ENCODE results near the gene NTM. TPM values are rescaled to one million over a fixed set of nuclear protein-coding genes. Genes with fewer than 3 reads are reported as not detected.

Gene NTM
- polyA plus RNA-seq, 1 experiment = 33.6 TPM

- CTCF ChIA-PET = interaction anchor here (1.0 to 1.3 kb wide), 3 partner anchors 11 to 70 kb away, joined by 3 to 6 read pairs (median 4); no protein-coding TSS in a partner anchor
- no peak for DNase-seq (ENCODE audit: low read depth)
- no peaks in the 10 kb centered on the region for H3K36me3 ChIP-seq (ENCODE audit: control insufficient read depth, insufficient read depth, low read length)
- POLR2A ChIA-PET = no interaction called here
- H3K4me3 ChIP-seq (ENCODE audit: low read depth, low read length) = no peak overlapping the region
- no peaks in the 10 kb centered on the region for H3K27me3 ChIP-seq (ENCODE audit: control insufficient read depth, insufficient read depth, low read length)
- TF ChIP-seq CTCF (IDR thresholded peaks at IDR 0.05; ENCODE audit: insufficient read depth, low read depth, low read length) = no peak
These were observed 686.3 kb downstream of the NTM start for GRCh38 chr11:132056689-132057088.

GRCh38 chr11:132057266-132057665 lies 686.9 kb downstream of the NTM start:
- POLR2A ChIA-PET = no interaction called here
- no peak for TF ChIP-seq CTCF (IDR thresholded peaks at IDR 0.05; ENCODE audit: insufficient read depth, low read depth, low read length)
- CTCF ChIA-PET = interaction anchor here (1.0 to 1.3 kb wide), 3 partner anchors 11 to 70 kb away, joined by 3 to 6 read pairs (median 4); no protein-coding TSS in a partner anchor

DNA sequence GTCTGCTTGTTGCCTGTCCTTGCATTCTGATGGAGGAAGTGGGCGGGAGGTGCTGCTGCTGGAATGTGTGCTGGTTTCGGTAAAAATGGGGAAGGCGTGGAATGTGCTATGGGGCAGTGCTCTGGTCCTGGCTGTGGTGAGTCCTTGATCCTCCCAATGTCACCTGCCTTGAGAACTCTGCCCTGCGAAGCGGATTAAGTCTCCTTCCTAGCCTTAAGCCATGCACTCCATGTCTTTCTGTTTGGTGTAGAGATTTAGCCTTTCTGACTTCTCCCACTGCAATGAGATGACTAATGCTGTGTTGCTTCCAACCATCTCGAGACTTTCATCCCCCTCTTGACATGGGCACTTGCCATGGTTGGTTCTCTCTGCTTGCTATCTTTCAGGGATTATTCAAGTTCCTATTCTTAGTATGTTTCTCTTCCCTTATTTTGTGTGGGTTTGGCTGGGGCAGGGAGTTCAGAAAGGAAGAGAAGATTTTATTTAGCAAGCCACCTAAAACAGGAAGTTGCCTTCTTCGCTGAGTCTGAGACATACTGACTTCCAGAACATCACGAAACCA lies 687.9 kb downstream of the NTM start:
- Histone ChIP-seq H3K27me3 (ENCODE audit: control insufficient read depth, insufficient read depth, low read length) (no peaks in the 10 kb centered on the region), H3K36me3 (ENCODE audit: control insufficient read depth, insufficient read depth, low read length) (no peaks in the 10 kb centered on the region), H3K4me3 (ENCODE audit: low read depth, low read length) (no peak overlapping the region)
- no peak for DNase-seq (ENCODE audit: low read depth)
- CTCF ChIA-PET = interaction anchor here (1.3 kb wide), 1 partner anchor 68 kb away, joined by 6 read pairs; no protein-coding TSS in a partner anchor
- no peak for TF ChIP-seq CTCF (IDR thresholded peaks at IDR 0.05; ENCODE audit: insufficient read depth, low read depth, low read length)
- POLR2A ChIA-PET = no interaction called here

More at GRCh38 chr11:132057266-132057665, 686.9 kb downstream of the NTM start:
- Histone ChIP-seq H3K36me3 (ENCODE audit: control insufficient read depth, insufficient read depth, low read length) (no peaks in the 10 kb centered on the region), H3K27me3 (ENCODE audit: control insufficient read depth, insufficient read depth, low read length) (no peaks in the 10 kb centered on the region), H3K4me3 (ENCODE audit: low read depth, low read length) (no peak overlapping the region)
- DNase-seq (ENCODE audit: low read depth) = no peak

DNA sequence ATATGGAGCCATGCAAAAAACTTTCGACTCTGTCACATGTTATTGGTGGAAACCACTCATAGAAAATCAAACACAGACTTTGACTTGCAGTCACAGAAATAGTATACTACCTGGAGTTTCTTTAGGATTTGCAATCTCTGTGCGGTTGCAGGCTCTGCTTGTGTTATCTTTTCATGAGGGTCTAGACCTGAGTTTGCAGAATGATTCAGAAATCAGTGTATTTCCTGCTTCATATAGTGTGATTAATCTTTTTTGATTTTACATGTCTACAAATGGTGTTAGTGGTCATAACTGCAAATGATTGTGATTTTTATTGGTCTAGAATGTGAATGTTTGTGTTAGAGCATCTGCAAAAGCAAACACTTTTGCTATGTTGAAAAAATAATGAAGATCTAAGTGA lies 690.2 kb downstream of the NTM start:
- H3K36me3 ChIP-seq (ENCODE audit: control insufficient read depth, insufficient read depth, low read length) = no peaks in the 10 kb centered on the region
- ChIA-PET CTCF (no interaction called here), POLR2A (no interaction called here)
- no peak for TF ChIP-seq CTCF (IDR thresholded peaks at IDR 0.05; ENCODE audit: insufficient read depth, low read depth, low read length)
- DNase-seq (ENCODE audit: low read depth) = no peak
- H3K27me3 ChIP-seq (ENCODE audit: control insufficient read depth, insufficient read depth, low read length) = no peaks in the 10 kb centered on the region
- H3K4me3 ChIP-seq (ENCODE audit: low read depth, low read length) = no peak overlapping the region

DNA sequence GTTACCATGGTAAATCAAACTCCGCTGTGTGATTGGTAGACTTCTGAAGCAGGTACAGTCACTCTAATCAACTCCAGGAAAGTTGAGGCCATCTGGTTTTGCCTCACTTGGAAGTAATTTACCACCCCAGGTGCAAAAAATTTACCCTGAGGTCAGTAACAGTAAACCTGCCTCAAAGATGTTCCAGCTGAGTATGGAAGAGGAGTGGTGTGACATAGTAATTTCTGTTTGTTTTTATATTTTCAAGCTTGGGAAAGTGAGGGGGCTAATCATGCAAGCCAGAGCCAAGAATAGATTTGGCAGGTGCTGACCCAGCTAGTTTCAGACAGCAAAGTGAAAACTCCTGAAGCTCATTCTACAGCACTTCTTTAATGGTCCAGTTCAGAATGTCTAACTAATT lies 691.6 kb downstream of the NTM start:
- no peak for DNase-seq (ENCODE audit: low read depth)
- Histone ChIP-seq H3K27me3 (ENCODE audit: control insufficient read depth, insufficient read depth, low read length) (no peaks in the 10 kb centered on the region), H3K36me3 (ENCODE audit: control insufficient read depth, insufficient read depth, low read length) (no peaks in the 10 kb centered on the region), H3K4me3 (ENCODE audit: low read depth, low read length) (no peak overlapping the region)
- CTCF ChIA-PET = interaction anchor here (0.6 to 1.2 kb wide), 5 partner anchors 11 to 1930 kb away, joined by 3 to 4 read pairs (median 3); no protein-coding TSS in a partner anchor
- POLR2A ChIA-PET = interaction anchor here (0.5 to 0.7 kb wide), 2 partner anchors 137 to 879 kb away, joined by 5 read pairs; no protein-coding TSS in a partner anchor
- TF ChIP-seq CTCF (IDR thresholded peaks at IDR 0.05; ENCODE audit: insufficient read depth, low read depth, low read length) = no peak

All from BJ (cell line).